ENCODE measurements around the gene LZTR1. TPM values are rescaled to one million over a fixed set of nuclear protein-coding genes. Genes with fewer than 3 reads are reported as not detected.

The LZTR1 gene
- total RNA-seq, 4 donors from 2014 or later = 40.2 to 90.5 (median 59.3) TPM

DNA sequence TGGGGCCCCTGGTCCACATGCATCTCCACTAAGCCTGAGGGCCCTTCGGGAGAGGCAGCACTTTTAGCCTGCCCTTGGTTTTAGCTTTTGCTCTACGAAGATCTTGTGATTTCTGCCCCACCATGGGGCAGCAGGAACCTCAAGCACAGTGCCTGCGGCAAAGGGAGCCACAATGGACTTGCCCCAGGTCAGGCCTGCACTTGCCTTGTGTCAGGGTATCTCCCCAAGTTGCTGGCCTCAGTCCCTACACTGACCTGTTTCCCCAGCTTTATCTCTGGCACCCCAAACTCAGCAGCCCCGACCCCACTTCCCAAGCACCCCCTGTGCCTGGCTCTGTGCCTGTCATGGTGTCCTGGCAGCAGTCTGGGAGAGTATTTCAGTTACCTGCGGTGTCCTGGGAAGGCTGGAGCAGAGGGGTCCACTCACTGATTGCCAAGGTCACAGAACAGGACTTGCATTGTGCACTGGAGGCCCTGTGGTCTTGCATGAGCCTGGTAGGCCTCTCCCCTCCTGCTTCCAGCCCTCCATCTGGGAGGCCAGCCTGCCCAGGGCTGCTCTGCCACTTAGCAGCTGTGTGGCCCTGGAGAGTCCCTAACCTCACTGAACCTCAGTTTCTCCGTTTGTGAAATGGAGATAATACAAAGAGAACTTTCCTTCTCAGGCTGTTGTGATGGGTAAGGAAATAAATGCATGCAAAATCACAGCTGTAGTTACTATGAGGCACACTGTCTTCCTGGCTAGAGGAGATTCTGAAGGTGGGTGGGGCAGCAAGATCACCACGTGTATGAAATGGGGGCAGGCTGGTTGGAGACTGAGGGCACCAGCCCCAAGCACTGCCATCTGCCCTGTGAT is 18.7 kb upstream of the LZTR1 start:
- in situ Hi-C loops (cut with MboI; ENCODE audit: low pct_ligation_motif_present in 1 of 4, low pct_unique_long_range_greater_than_20kb in 1 of 4, low sequenced_read_pairs in 3 of 4) = loop anchor here in 1 of 4 donors (25.0 kb wide), 1 partner anchor 99 kb away; no protein-coding TSS in a partner anchor
- WGBS, 2 donors (ENCODE audit: low coverage in 1 of 2) = 73% methylated on average over 7 of the region's 7 CpGs; no CpG with 5 or more reads in 1 of the 2 donors

DNA sequence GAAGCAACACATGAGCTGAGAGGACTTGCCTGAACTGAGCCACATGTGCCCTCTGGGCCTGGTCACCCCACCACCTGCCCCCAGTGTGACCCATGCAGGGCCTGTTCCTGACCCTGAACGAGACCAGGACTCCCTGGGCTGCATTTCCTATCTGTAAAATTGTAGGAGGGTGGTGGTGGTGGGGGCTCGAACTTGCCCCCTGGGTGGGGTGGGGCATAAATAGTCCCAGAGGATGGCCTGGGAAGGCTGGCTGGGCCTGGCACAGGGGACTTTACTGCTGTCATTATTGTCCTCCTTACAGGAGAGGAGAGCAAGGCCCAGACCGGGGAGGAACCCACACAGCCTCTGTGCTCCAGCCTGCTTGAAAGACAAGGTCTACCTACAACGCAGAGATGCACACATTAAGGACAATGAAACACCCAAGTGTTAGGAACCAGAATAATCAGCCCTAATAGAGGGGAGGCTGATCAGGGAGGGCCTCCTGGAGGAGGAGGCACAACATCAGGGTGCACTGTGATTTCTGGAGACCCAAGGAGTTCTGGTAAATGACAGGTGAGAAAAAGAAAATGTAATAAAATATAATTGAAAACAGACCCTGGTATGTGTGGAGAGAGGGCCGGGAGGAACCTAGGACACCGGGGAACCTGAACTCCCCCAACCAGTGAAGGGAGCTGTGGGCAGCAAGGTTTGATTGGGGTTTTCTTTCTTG is 17.9 kb upstream of the LZTR1 start:
- Histone ChIP-seq H3K36me3 (no peaks in the 10 kb centered on the region), H3K27me3 (peaks cover 14% of the 10 kb centered on the region), H3K27ac (peak overlapping the region; percentile 79 to 94 (median 91)), H3K4me1 (peaks cover 10 to 52% (median 46%) of the 10 kb centered on the region in 4 donors), H3K9me3 (no peaks in the 10 kb centered on the region), H3K4me3 (peak overlapping the region in 3 of 4 donors; percentile 52 to 62 (median 55))
- intact Hi-C loops (cut with DNase I; ENCODE audit: low total_unique reads) = no loop called here
- in situ Hi-C loops (cut with MboI; ENCODE audit: low pct_ligation_motif_present in 1 of 4, low pct_unique_long_range_greater_than_20kb in 1 of 4, low sequenced_read_pairs in 3 of 4) = loop anchor here in 1 of 4 donors (25.0 kb wide), 1 partner anchor 98 kb away; no protein-coding TSS in a partner anchor
- TF ChIP-seq POLR2AphosphoS5 (IDR thresholded peaks at IDR 0.05) (no peak), EP300 (IDR thresholded peaks at IDR 0.05; ENCODE audit: low read depth) (no peak), POLR2A (IDR thresholded peaks at IDR 0.05) (no peak)
- TF ChIP-seq, protein P1, sequence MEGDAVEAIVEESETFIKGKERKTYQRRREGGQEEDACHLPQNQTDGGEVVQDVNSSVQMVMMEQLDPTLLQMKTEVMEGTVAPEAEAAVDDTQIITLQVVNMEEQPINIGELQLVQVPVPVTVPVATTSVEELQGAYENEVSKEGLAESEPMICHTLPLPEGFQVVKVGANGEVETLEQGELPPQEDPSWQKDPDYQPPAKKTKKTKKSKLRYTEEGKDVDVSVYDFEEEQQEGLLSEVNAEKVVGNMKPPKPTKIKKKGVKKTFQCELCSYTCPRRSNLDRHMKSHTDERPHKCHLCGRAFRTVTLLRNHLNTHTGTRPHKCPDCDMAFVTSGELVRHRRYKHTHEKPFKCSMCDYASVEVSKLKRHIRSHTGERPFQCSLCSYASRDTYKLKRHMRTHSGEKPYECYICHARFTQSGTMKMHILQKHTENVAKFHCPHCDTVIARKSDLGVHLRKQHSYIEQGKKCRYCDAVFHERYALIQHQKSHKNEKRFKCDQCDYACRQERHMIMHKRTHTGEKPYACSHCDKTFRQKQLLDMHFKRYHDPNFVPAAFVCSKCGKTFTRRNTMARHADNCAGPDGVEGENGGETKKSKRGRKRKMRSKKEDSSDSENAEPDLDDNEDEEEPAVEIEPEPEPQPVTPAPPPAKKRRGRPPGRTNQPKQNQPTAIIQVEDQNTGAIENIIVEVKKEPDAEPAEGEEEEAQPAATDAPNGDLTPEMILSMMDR (IDR thresholded peaks at IDR 0.05) = no peak
- WGBS, 2 donors (ENCODE audit: low coverage in 1 of 2) = 42% methylated on average over 3 to 6 of the region's 6 CpGs
- DNase-seq = no peak

More for the DNA sequence above, 18.7 kb upstream of the LZTR1 start:
- H3K9me3 ChIP-seq = no peaks in the 10 kb centered on the region
- no peak overlapping the region for H3K4me3 ChIP-seq
- TF ChIP-seq EP300 (IDR thresholded peaks at IDR 0.05; ENCODE audit: low read depth) (no peak), POLR2A (IDR thresholded peaks at IDR 0.05) (no peak), POLR2AphosphoS5 (IDR thresholded peaks at IDR 0.05) (no peak)
- TF ChIP-seq, protein P1 (IDR thresholded peaks at IDR 0.05) = no peak
- peaks cover 10 to 60% (median 48%) of the 10 kb centered on the region in 4 donors for H3K4me1 ChIP-seq
- DNase-seq = no peak
- peak overlapping the region; percentile 79 to 94 (median 91) for H3K27ac ChIP-seq
- no peaks in the 10 kb centered on the region for H3K36me3 ChIP-seq
- intact Hi-C loops (cut with DNase I; ENCODE audit: low total_unique reads) = no loop called here
- H3K27me3 ChIP-seq = peaks cover 14% of the 10 kb centered on the region

DNA sequence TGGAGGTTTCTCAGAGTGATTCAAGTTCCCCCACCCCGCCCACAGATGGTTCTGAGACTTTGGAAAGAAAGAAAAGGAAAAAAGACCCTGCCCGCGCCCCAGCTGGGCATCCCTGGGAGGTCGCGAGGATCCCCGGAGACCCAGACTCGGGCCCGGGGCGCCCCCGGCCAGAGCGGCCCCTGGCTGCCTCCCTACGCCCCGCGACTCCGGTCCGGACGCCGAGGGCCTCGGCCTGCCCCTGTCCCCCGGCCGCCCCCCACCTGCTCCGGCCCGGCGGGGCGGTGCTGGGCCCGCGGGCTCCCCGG is 17.3 kb upstream of the LZTR1 start:
- intact Hi-C loops (cut with DNase I; ENCODE audit: low total_unique reads) (no loop called here), in situ Hi-C loops (cut with MboI; ENCODE audit: low pct_ligation_motif_present in 1 of 4, low pct_unique_long_range_greater_than_20kb in 1 of 4, low sequenced_read_pairs in 3 of 4) (loop anchor here in 1 of 4 donors (25.0 kb wide), 1 partner anchor 98 kb away; no protein-coding TSS in a partner anchor)
- H3K36me3 ChIP-seq = no peaks in the 10 kb centered on the region
- H3K27me3 ChIP-seq = peaks cover 14% of the 10 kb centered on the region
- peak overlapping the region; percentile 79 to 94 (median 91) for H3K27ac ChIP-seq
- H3K4me1 ChIP-seq = peaks cover 10 to 50% (median 46%) of the 10 kb centered on the region in 4 donors
- peak overlapping the region; percentile 9 to 62 (median 54) for H3K4me3 ChIP-seq
- WGBS, 2 donors (ENCODE audit: low coverage in 1 of 2) = 13% methylated on average over 9 of the region's 28 CpGs; no CpG with 5 or more reads in 1 of the 2 donors
- TF ChIP-seq POLR2A (IDR thresholded peaks at IDR 0.05) = no peak
- no peaks in the 10 kb centered on the region for H3K9me3 ChIP-seq
- no peak for DNase-seq

DNA sequence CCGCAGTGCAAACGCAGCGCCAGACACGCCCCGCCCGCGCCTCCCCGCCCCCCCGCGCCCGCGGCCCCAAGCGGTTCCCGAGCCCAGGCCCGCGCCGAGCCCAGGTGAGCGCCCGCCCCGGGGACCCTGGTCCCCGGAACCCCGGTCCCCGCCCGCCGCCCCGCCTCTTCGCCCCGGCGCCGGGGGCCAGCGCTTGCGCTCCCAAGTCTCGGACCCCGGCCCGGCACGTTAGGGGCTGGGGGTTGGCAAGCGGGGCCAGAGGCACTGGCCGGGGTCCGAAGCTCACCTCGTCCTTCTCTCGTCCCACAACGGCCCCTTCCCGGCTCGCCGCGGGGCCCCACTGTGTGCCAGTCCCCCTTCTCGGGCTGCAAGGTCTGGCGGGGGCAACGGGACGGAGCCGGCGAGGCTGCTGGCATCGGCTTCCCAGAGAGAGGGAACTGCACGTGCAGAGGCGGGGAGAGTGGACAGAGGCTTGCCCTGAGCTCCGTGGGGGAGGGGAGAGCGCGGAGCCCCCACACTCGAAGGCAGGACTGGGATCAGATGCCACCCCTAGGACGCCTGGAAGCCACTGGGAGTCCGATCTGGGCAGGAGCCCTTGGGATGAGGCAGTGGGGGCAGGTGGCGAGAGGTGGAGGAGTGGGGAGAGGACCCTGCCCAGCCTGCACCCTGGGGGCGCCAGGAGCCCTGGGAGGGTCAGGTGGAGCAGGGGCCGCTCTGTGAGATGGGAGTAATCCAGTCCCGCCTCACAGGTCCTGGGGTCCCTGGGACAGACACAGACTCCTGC is 16.8 kb upstream of the LZTR1 start:
- H3K4me1 ChIP-seq = peaks cover 10 to 50% (median 46%) of the 10 kb centered on the region in 4 donors
- 14% methylated on average over 27 of the region's 65 CpGs; no CpG with 5 or more reads in 1 of the 2 donors for WGBS, 2 donors (ENCODE audit: low coverage in 1 of 2)
- no peaks in the 10 kb centered on the region for H3K9me3 ChIP-seq
- no peaks in the 10 kb centered on the region for H3K36me3 ChIP-seq
- intact Hi-C loops (cut with DNase I; ENCODE audit: low total_unique reads) = no loop called here
- TF ChIP-seq, protein P1 (IDR thresholded peaks at IDR 0.05) = peak in 1 of 5 experiments; percentile 5
- no peak for TF ChIP-seq POLR2AphosphoS5 (IDR thresholded peaks at IDR 0.05)
- in situ Hi-C loops (cut with MboI; ENCODE audit: low pct_ligation_motif_present in 1 of 4, low pct_unique_long_range_greater_than_20kb in 1 of 4, low sequenced_read_pairs in 3 of 4) = loop anchor here in 1 of 4 donors (25.0 kb wide), 1 partner anchor 97 kb away; no protein-coding TSS in a partner anchor
- H3K27me3 ChIP-seq = peaks cover 14% of the 10 kb centered on the region
- H3K4me3 ChIP-seq = peak overlapping the region; percentile 13 to 62 (median 54)
- peak overlapping the region; percentile 84 to 94 (median 91) for H3K27ac ChIP-seq
- peak; percentile 51 for DNase-seq

Data from transverse colon (tissue), 4 donors.